ENCODE data around the gene OCA2. TPM values are rescaled to one million over a fixed set of nuclear protein-coding genes. Genes with fewer than 3 reads are reported as not detected.

The OCA2 gene
- total RNA-seq, 1 experiment from 2014 or later: 0.09 TPM

DNA sequence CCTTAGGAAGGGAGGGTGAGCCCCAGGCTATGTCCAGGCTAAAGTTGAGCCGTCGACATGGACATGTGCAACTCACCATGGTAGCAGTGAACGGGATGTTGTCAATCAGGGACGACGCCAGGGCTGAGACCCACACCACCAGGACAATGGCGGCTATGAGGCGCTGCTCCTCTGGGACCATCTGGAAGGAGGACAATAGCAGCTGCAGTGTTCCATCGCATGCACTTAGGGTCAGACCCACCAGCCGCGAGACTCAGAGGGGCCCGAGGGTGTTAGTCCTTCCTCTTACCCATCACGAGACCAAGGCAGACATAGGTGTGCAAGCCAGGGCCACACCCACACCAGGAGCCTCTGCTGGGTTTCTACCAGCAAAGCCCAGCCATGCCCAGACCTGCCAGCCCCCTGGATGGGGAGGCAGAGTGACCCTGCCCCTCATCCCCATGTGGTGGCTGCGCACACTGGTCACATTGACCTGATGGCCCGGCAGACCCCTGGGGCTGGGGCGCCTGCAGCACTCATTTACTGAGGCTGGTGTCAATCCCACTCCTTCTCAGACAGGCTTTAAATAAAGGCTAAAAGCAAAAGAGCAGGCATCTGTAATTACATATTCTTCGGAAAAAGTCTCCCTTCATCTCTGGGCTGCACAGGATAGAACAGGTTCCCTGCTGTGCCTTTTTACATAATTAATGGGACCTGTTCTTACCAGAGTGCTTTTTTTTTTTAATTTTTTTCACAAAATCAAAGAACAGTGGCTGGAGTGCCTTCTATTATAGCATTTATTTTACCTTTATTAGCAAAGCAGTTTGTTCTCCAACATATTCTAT is 227.8 kb downstream of the OCA2 start:
- H3K4me1 ChIP-seq (ENCODE audit: insufficient read depth, low read length, poor library complexity, severe bottlenecking): no peaks in the 10 kb centered on the region
- no peak overlapping the region for H3K4me3 ChIP-seq (ENCODE audit: low read depth, low read length, poor library complexity, severe bottlenecking)
- peaks cover 45% of the 10 kb centered on the region for H3K9me3 ChIP-seq (ENCODE audit: low read depth, low read length, poor library complexity, severe bottlenecking)
- BruUV-seq (replicated peaks): no TSS peak
- H3K27ac ChIP-seq (ENCODE audit: low read depth, low read length, poor library complexity, severe bottlenecking): no peak overlapping the region
- ChIA-PET POLR2A (ENCODE audit: low non-redundant PET) (no interaction called here), CTCF (no interaction called here)
- H3K27me3 ChIP-seq (replicated peaks; ENCODE audit: insufficient read depth, low read depth, low read length, poor library complexity): no peaks in the 10 kb centered on the region
- H3K36me3 ChIP-seq (ENCODE audit: insufficient read depth, low read length, poor library complexity, severe bottlenecking): no peaks in the 10 kb centered on the region
- no peak for DNase-seq (ENCODE audit: low spot score)
- intact Hi-C loops (cut with micrococcal nuclease; ENCODE audit: unreplicated experiment): no loop called here
- TF ChIP-seq, protein P1, sequence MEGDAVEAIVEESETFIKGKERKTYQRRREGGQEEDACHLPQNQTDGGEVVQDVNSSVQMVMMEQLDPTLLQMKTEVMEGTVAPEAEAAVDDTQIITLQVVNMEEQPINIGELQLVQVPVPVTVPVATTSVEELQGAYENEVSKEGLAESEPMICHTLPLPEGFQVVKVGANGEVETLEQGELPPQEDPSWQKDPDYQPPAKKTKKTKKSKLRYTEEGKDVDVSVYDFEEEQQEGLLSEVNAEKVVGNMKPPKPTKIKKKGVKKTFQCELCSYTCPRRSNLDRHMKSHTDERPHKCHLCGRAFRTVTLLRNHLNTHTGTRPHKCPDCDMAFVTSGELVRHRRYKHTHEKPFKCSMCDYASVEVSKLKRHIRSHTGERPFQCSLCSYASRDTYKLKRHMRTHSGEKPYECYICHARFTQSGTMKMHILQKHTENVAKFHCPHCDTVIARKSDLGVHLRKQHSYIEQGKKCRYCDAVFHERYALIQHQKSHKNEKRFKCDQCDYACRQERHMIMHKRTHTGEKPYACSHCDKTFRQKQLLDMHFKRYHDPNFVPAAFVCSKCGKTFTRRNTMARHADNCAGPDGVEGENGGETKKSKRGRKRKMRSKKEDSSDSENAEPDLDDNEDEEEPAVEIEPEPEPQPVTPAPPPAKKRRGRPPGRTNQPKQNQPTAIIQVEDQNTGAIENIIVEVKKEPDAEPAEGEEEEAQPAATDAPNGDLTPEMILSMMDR (conservative IDR thresholded peaks at IDR 0.05; ENCODE audit: low read depth, low read length): no peak
- no peak for TF ChIP-seq EZH2 (IDR thresholded peaks at IDR 0.05; ENCODE audit: borderline replicate concordance, low read depth, low read length, poor library complexity, severe bottlenecking)

DNA sequence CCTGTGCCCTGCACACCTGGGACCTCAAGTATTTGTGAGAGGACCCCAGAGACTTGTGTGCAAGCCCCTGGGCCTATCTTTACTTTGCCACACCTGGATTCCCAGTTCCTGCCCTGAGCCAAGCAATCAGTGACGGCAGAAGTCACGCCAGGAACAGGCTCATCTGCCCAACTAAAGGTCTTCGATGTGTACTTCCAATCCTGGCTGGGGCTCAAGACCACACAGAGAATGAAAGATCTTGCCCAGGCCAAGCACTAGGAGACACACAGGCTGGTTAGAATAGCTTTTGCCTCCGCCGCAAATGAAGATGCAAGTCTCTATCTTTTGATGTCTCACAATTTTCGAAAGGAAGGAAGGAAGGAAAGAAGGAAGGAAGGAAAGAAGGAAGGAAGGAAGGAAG is 228.8 kb downstream of the OCA2 start:
- no peaks in the 10 kb centered on the region for H3K27me3 ChIP-seq (replicated peaks; ENCODE audit: insufficient read depth, low read depth, low read length, poor library complexity)
- no peaks in the 10 kb centered on the region for H3K4me1 ChIP-seq (ENCODE audit: insufficient read depth, low read length, poor library complexity, severe bottlenecking)
- no TSS peak for BruUV-seq (replicated peaks)
- no peaks in the 10 kb centered on the region for H3K36me3 ChIP-seq (ENCODE audit: insufficient read depth, low read length, poor library complexity, severe bottlenecking)
- H3K27ac ChIP-seq (ENCODE audit: low read depth, low read length, poor library complexity, severe bottlenecking): no peak overlapping the region
- DNase-seq (ENCODE audit: low spot score): no peak
- H3K4me3 ChIP-seq (ENCODE audit: low read depth, low read length, poor library complexity, severe bottlenecking): no peak overlapping the region
- intact Hi-C loops (cut with micrococcal nuclease; ENCODE audit: unreplicated experiment): no loop called here
- ChIA-PET CTCF (no interaction called here), POLR2A (ENCODE audit: low non-redundant PET) (no interaction called here)
- no peak for TF ChIP-seq EZH2 (IDR thresholded peaks at IDR 0.05; ENCODE audit: borderline replicate concordance, low read depth, low read length, poor library complexity, severe bottlenecking)
- TF ChIP-seq, protein P1 (conservative IDR thresholded peaks at IDR 0.05; ENCODE audit: low read depth, low read length): no peak
- H3K9me3 ChIP-seq (ENCODE audit: low read depth, low read length, poor library complexity, severe bottlenecking): peaks cover 45% of the 10 kb centered on the region

DNA sequence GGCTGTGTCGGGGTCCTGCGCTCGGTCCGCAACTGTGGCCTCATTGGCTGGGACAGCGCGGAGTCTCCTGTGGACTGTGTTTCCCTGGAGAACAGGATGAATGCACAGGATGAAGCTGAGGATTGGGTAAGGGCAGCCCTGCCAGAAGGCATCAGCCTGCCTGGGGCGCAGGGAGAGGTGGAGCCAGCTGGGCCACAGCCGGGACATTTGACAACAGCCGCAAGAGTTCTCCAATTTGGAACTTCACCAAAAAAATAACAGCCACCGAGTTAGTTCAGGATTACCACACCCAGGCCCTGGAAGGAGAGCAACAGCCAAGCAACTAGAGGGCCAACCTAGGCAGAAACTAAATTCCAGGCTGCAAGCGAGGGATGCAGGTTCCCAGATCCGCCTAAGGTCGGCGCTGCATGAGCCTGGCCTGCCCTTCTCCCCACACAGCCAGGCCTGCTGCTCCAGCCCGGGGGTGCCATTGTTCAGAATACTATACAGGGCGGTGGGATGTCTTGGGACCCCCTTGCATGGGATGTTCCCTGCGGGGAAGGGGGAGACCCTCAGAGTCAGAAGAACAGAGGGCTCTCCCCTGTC is 229.3 kb downstream of the OCA2 start:
- Histone ChIP-seq H3K4me3 (ENCODE audit: low read depth, low read length, poor library complexity, severe bottlenecking) (no peak overlapping the region), H3K4me1 (ENCODE audit: insufficient read depth, low read length, poor library complexity, severe bottlenecking) (no peaks in the 10 kb centered on the region), H3K9me3 (ENCODE audit: low read depth, low read length, poor library complexity, severe bottlenecking) (peaks cover 40% of the 10 kb centered on the region), H3K27me3 (replicated peaks; ENCODE audit: insufficient read depth, low read depth, low read length, poor library complexity) (no peaks in the 10 kb centered on the region), H3K36me3 (ENCODE audit: insufficient read depth, low read length, poor library complexity, severe bottlenecking) (no peaks in the 10 kb centered on the region), H3K27ac (ENCODE audit: low read depth, low read length, poor library complexity, severe bottlenecking) (no peak overlapping the region)
- CTCF ChIA-PET: no interaction called here
- DNase-seq (ENCODE audit: low spot score): no peak
- TF ChIP-seq, protein P1 (conservative IDR thresholded peaks at IDR 0.05; ENCODE audit: low read depth, low read length): no peak
- TF ChIP-seq EZH2 (IDR thresholded peaks at IDR 0.05; ENCODE audit: borderline replicate concordance, low read depth, low read length, poor library complexity, severe bottlenecking): no peak
- intact Hi-C loops (cut with micrococcal nuclease; ENCODE audit: unreplicated experiment): no loop called here
- POLR2A ChIA-PET (ENCODE audit: low non-redundant PET): no interaction called here
- no TSS peak for BruUV-seq (replicated peaks)
